ENCODE measurements around the gene ZNF48.

The ZNF48 gene

DNA sequence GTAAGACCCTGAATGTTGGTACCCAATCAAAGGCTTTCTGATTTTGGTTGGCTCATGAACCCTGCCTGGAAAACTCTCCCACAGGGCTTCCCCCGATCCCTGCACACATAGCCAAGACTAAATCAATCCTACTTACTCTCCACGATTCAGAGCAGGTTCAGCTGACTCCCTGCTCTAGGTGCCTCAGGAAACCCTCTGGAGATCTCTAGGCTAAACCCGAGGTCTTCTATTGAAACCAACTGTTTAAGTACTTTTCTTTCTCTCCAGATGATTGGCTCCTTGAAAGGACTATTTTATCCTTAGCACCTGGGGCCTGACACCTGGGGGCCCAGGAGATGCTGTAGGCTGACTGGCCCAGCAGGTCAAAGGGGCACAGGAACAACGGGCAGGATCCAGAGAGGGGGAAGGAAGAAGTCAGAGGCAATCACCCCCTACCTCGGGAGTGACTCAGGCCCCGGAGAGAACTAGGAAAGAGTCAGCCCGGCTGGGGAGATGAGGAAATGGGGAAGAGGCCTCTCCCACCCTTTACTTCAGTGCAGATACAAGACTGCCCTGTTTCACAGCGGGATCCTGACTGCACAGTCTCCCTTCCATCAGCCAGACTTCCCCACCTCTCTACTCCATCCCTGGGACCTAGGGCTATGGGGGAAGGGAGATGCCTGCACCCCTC is 27.0 kb upstream of the ZNF48 start:
- TF ChIP-seq ZNF274 (IDR thresholded peaks at IDR 0.05; ENCODE audit: low read depth, low read length): no peak

DNA sequence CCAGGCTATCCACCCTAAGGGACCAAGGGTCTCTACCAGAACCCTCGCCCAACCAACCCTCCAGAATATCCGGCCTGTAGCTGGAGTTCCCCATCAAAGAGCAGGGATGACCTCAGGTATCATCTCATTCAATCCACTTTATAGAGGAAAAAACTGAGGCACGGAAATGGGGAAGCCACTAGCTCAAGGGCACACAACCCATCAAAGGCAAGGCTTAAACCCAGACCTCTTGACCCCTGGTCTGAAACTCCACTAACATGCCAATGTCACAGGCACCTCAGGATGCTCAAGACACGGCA is 26.5 kb upstream of the ZNF48 start:
- no peak for TF ChIP-seq ZNF274 (IDR thresholded peaks at IDR 0.05; ENCODE audit: low read depth, low read length)
- peak overlapping the region; percentile 65 for H3K4me3 ChIP-seq (ENCODE audit: low read length)

More for the DNA sequence above, 27.0 kb upstream of the ZNF48 start:
- H3K4me3 ChIP-seq (ENCODE audit: low read length): peak overlapping the region; percentile 65

DNA sequence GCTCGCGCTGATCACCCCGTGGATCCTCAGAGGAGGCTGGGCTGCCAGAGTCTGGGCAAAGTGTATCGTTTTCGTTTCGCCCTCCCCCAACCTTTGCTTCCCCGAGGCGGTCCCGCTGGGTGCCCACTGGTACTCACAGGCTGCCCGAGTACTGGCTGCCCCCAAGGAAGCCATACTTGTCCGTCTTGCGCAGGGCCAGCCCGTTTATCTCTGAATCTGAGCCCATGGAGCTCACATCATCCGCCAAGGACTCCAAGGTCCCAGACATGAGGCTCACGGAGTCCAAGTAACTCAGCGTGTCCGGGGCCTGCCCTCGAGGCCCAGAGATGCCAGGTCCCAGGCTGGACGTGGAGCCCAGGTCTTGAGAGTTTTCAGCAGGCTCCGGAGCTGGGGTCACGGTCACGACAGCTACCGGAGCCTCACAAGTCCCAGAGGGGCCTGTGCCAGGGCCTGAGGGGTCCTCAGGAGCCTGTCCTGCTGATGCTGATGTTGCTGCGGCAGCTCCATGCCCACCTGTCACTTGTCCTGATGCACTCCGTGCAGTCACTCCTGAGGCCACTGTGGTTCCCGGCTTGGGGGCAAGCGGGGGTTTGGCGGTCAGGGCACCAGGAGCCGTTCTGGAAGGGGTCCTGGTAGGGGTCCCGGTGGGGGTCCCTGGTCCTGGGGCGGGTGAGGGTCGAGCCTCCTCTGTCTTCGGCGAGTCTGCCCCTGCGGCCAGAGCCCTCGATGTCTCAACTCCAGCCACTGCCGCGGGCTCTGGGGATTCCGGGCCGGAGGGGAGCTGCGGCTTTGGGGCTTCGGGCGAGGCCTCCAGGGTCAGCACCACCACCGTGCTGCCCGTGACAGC is 25.9 kb upstream of the ZNF48 start:
- H3K4me3 ChIP-seq (ENCODE audit: low read length): peak overlapping the region; percentile 65
- TF ChIP-seq ZNF274 (IDR thresholded peaks at IDR 0.05; ENCODE audit: low read depth, low read length): no peak

DNA sequence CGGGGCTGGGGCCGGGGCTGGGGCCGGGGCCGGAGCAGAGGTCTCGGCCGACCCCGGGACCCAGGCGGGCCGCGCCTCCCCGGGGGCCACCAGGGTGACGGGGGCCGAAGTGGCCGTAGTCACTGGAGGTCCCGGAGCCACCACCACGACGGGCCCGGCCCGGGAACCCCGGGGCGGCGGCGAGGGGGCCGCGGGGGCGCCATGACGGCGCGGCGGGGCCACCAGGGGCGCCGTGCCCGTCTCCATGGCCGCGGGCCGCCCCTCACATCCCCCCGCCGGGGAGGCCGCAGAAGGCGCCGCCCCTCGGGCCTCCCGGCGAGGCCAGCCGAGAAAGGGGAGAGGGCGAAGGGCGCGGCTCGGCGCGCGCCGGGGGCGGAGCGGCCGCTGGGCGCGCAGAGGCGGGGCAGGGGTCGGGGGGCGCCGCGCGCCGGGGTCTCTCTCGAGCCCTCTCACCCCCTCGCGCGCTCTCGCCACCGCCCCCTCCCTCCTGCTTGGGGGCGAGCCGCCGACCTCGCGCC is 25.2 kb upstream of the ZNF48 start:
- H3K4me3 ChIP-seq (ENCODE audit: low read length): peak overlapping the region; percentile 65
- TF ChIP-seq ZNF274 (IDR thresholded peaks at IDR 0.05; ENCODE audit: low read depth, low read length): no peak

DNA sequence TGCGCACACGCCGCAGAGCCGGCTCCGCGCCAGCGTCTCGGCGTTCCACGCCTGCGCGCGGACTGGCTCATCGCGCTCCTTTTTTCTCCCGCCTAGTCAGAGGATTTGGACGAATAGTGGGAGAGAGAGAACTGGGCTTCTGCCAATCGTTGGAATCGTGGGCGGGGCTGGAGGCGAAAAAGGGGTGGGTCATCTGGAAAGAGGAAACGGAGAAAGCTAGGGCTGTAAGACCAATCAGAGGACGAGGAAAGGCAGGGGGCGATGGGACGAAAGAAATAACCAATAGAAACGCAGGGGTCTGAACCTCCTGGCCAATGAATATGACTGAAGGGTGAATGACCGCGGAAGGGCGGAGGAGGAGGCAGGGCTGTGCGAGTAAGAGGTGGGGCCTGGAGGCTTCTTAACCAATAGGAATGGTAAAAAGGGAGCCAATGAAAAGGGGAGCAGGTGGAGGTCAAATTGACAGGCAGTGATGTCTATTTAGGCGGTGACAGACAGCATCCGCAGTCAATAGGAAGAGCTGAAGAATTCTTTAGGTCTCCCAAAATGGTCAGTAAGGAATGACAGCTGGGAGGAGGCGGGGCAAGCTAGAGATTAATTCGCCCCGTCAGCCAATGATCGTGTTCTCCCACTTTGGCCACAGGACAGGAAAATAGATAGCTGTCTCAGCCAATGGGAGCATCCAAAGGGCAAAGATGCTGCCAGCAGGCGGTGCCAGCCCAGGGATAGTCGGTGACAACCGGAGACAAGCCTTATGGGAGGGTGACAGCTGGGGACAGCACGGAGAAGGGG is 24.6 kb upstream of the ZNF48 start, which contains the start of gene TBC1D10B:
Gene TBC1D10B (minus strand): TSS at position 39 of the 792 bp plus-strand sequence. CDS start 311 bp downstream, outside the sequence.
- peak within 1 kb of the TSS; percentile 65 for H3K4me3 ChIP-seq (ENCODE audit: low read length)
- no peak for TF ChIP-seq ZNF274 (IDR thresholded peaks at IDR 0.05; ENCODE audit: low read depth, low read length)

DNA sequence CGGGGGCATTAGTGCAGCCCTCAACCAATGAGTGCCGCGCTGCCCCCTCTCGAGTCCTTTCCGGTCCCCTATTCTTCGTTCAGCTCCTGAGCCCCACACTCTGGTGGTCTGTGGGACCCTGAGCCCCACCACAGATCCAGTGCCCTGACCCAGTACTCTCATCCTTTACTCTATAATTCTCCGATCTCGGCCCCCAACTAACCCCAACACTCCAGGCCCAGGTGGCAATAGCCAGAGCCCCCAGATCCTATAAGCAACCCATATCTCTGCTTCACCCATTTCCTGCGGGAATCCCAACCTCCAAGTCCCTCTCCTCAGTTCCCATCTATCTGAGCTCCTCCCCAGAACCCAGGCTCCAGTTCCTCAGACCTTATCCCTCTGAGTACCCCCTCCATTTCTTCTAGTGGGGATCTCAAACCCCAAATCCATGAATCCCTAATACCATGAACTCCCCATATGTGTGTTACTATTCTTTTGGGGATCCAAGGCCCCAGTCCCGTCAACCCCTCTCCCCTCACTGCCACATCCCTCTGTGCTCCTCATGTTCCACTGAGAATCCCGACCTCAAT is 23.9 kb upstream of the ZNF48 start:
- TF ChIP-seq ZNF274 (IDR thresholded peaks at IDR 0.05; ENCODE audit: low read depth, low read length): no peak
- H3K4me3 ChIP-seq (ENCODE audit: low read length): peak overlapping the region; percentile 51; the same call in 1 of the 2 replicates

DNA sequence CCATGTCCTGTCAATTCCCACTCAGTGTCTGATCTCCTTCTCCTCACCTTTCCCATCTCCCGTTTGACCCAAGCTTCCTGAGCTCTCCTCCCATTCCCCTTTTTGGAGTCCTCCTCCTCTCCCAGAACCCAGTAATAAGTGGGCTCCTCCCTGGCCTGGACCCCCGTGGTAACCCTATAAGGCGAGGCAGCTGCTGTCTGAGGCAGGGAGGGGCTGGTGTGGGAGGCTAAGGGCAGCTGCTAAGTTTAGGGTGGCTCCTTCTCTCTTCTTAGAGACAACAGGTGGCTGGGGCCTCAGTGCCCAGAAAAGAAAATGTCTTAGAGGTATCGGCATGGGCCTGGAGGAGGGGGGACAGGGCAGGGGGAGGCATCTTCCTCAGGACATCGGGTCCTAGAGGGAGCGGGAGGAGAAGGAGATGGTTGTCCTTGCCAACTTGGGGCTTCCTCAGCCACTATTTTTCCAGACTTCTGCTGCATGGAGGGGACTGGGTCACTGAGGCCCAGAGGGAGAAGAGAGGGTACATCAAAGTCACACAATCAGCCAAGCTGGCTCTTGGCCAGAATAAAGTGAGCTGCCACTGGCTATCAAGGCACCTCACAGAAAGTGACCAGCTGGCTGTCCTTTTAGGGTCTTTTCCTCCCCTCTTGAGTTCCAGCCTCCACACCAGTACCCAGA is 23.0 kb upstream of the ZNF48 start:
- H3K4me3 ChIP-seq (ENCODE audit: low read length): no peak overlapping the region
- no peak for TF ChIP-seq ZNF274 (IDR thresholded peaks at IDR 0.05; ENCODE audit: low read depth, low read length)

DNA sequence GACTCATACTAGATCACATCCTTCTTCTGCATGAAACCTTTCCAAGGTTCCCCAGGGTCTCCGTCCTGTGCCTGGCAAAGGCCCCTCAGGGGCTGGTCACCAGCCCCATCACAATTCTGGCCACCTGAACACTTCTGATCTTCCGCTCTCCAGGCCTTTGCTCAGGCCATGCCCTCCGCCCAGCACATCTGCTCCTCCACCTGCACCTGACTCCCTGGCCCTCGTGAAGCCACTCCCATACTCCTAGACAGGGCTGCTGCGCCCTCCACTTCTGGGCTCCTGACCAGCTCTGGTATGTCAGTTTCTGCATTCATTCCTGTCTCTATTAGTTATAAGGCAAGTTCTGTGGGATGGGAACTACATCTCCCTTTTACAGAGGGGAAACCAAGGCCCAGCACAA is 22.5 kb upstream of the ZNF48 start:
- no peak overlapping the region for H3K4me3 ChIP-seq (ENCODE audit: low read length)

DNA sequence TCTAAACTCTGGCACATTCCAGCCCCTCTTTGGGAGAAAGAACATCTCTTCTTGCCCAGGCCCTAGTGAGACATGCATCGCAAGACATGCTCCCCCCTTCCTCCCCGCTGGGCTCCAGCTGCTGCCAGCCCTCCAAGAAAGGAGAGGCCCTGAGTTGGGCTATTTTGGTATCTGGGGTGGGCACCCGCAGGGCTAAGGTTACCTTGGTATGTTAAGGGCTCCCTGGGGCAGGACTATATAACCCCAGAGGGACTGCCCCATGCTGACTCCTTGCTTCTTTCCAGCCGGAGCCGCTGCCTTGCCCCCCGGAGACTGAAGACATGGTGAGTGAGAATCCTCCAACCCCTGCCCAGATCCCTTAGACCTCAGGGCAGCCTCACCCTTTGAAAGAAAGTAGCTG is 20.7 kb upstream of the ZNF48 start, which contains the start of gene MYL11:
Gene MYL11 (plus strand): TSS at position 265 of the 400 bp plus-strand sequence. CDS start 56 bp downstream, at position 321.
- no peak for TF ChIP-seq ZNF274 (IDR thresholded peaks at IDR 0.05; ENCODE audit: low read depth, low read length)
- H3K4me3 ChIP-seq (ENCODE audit: low read length): no peak within 1 kb of the TSS

More for the DNA sequence above, 22.5 kb upstream of the ZNF48 start:
- no peak for TF ChIP-seq ZNF274 (IDR thresholded peaks at IDR 0.05; ENCODE audit: low read depth, low read length)

DNA sequence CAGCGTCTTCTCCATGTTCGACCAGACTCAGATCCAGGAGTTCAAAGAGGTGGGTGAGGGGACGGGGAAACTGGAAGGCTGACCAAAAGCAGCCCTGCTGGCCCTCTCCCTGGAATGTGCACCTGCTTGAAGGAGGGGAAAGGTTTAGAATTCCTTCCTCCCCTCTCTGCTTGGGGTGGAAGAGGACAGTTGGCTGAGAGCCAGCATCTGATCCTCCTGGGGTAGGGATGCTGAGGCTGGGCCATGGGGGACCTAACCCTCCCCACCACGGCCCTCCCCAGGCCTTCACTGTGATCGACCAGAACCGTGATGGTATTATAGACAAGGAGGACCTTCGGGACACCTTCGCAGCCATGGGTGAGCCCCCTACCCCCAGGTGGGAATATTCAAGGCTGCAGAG is 19.4 kb upstream of the ZNF48 start:
- no peak overlapping the region for H3K4me3 ChIP-seq (ENCODE audit: low read length)
- no peak for TF ChIP-seq ZNF274 (IDR thresholded peaks at IDR 0.05; ENCODE audit: low read depth, low read length)

DNA sequence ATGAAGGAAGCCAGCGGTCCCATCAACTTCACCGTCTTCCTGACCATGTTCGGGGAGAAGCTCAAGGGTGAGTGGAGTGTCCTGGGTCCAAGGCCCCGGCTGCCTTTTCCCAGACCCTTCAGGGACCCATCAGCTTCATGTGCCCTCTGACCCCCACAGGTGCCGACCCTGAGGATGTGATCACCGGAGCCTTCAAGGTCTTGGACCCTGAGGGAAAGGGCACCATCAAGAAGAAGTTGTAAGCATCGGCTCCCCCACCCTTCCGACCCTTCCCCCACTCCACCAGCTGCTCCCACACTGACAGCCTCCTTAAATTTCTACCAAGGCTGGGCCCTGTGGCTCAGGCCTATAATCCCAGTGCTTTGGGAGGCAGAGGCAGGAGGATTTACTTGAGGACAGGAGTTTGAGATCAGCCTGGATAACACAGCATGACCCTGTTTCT is 18.7 kb upstream of the ZNF48 start:
- H3K4me3 ChIP-seq (ENCODE audit: low read length): no peak overlapping the region
- TF ChIP-seq ZNF274 (IDR thresholded peaks at IDR 0.05; ENCODE audit: low read depth, low read length): no peak

DNA sequence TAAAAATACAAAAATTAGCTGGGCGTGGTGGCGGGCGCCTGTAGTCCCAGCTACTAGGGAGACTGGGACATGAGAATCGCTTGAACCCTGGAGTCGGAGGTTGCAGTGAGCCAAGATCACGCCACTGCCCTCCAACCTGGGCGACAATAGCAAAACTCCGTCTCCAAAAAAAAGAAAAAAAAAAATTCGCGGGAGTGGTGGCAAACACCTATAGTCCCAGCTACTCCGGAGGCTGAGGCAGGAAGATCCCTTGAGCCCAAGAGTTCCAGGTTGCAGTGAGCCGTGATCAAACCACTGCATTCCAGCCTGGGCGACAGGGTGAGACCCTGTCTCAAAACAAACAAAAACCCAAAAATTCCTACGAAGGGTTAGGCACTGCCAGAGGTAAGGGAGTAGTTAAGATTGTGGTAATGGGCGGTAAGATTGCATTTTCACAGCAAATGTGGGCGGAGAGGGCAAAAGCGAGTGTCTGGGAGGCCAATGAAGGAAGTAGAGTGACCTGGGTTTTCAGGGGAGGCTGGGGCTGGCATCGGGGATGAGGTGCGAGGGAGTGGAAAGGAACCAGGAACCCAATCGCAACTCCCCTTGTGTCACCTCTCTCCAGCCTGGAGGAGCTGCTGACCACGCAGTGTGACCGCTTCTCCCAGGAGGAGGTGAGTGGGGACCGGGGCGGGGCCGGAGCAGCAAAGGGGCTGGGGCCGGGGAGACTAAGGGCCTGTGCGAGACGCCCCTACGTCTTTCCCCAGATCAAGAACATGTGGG is 18.0 kb upstream of the ZNF48 start:
- peak overlapping the region; percentile 65; the same call in 1 of the 2 replicates for H3K4me3 ChIP-seq (ENCODE audit: low read length)
- no peak for TF ChIP-seq ZNF274 (IDR thresholded peaks at IDR 0.05; ENCODE audit: low read depth, low read length)
